Posterior vena cava (tissue), 2 donors: ENCODE data around the gene RUNX1. TPM values are rescaled to one million over a fixed set of nuclear protein-coding genes. Genes with fewer than 3 reads are reported as not detected.

ENCODE experiments used
- DNase-seq: peaks from one replicate; pipeline ENCODE4 v3.0.0-alpha.2; 2020; ENCODE audit warnings: low spot score
- intact Hi-C, 2 donors: fragments of 100-400 bp; cut with DNase I; formaldehyde crosslinking; loops; one replicate each; pipeline versions ENCODE4 v1.14.1 to v1.14.2; 2022 to 2023
- total RNA-seq, 2 donors: library from RNA; stranded (reverse); fragmentation: NEBNext Ultra II Directional; extraction: Animal tissue kit (Norgen Biotek cat#: 25700); gene quantifications; one replicate each; pipeline ENCODE4 v1.2.1, GENCODE V29; 2021
- donor health status: DM: yes; HTN: yes; CAD: no.
- donor health status: DM: yes; HTN: yes; CAD: no.

RUNX1 gene
- total RNA-seq, 2 donors from 2014 or later, result 39.6 to 59.3 TPM

- intact Hi-C loops, result no loop called here
- no peak for DNase-seq
Observed at GRCh38 chr21:34779860-34780259, 269.2 kb downstream of the RUNX1 start.

GRCh38 chr21:34775793-34776192, 273.3 kb downstream of the RUNX1 start:
- intact Hi-C loops, result no loop called here
- DNase-seq, result no peak

- DNase-seq, result no peak
- intact Hi-C loops, result no loop called here
Observed at GRCh38 chr21:34774750-34775149, 274.4 kb downstream of the RUNX1 start.

- DNase-seq, result no peak
- intact Hi-C loops, result no loop called here
Observed at GRCh38 chr21:34771512-34772028, 277.5 kb downstream of the RUNX1 start.

- intact Hi-C loops, result no loop called here
- DNase-seq, result no peak
Observed at GRCh38 chr21:34770576-34770975, 278.5 kb downstream of the RUNX1 start.

- intact Hi-C loops, result no loop called here
- DNase-seq, result no peak
Observed at GRCh38 chr21:34768326-34768725, 280.8 kb downstream of the RUNX1 start.

- DNase-seq, result no peak
- intact Hi-C loops, result no loop called here
Observed at GRCh38 chr21:34766862-34767261, 282.2 kb downstream of the RUNX1 start.

- intact Hi-C loops, result no loop called here
- DNase-seq, result no peak
Observed at GRCh38 chr21:34765619-34766018, 283.5 kb downstream of the RUNX1 start.

- intact Hi-C loops, result no loop called here
- no peak for DNase-seq
Observed at GRCh38 chr21:34764715-34765284, 284.3 kb downstream of the RUNX1 start.

- intact Hi-C loops, result no loop called here
Observed at GRCh38 chr21:34762786-34763185, 286.3 kb downstream of the RUNX1 start.

GRCh38 chr21:34761758-34762330, 287.3 kb downstream of the RUNX1 start:
- intact Hi-C loops, result no loop called here
- DNase-seq, result no peak

More at GRCh38 chr21:34762786-34763185, 286.3 kb downstream of the RUNX1 start:
- DNase-seq, result no peak

- no peak for DNase-seq
- intact Hi-C loops, result loop anchor here in 1 of 2 donors (5.0 kb wide), 1 partner anchor 1597 kb away; no protein-coding TSS in a partner anchor
Observed at GRCh38 chr21:34754690-34755647, 294.1 kb downstream of the RUNX1 start.

- no peak for DNase-seq
Observed at GRCh38 chr21:34748862-34749261, 300.2 kb downstream of the RUNX1 start.

GRCh38 chr21:34745557-34746255, 303.4 kb downstream of the RUNX1 start:
- intact Hi-C loops, result loop anchor here (10.0 kb wide), 2 partner anchors 499 to 1279 kb away; no protein-coding TSS in a partner anchor
- DNase-seq, result peak; percentile 93

More at GRCh38 chr21:34748862-34749261, 300.2 kb downstream of the RUNX1 start:
- intact Hi-C loops, result loop anchor here (10.0 kb wide), 2 partner anchors 496 to 1276 kb away; no protein-coding TSS in a partner anchor

GRCh38 chr21:34744801-34745200, 304.3 kb downstream of the RUNX1 start:
- intact Hi-C loops, result loop anchor here (10.0 kb wide), 2 partner anchors 500 to 1280 kb away; no protein-coding TSS in a partner anchor
- no peak for DNase-seq

- DNase-seq, result peak; percentile 93
- intact Hi-C loops, result loop anchor here (10.0 kb wide), 2 partner anchors 501 to 1281 kb away; no protein-coding TSS in a partner anchor
Observed at GRCh38 chr21:34743831-34744230, 305.3 kb downstream of the RUNX1 start.

- intact Hi-C loops, result loop anchor here (10.0 kb wide), 2 partner anchors 502 to 1282 kb away; no protein-coding TSS in a partner anchor
- DNase-seq, result no peak
Observed at GRCh38 chr21:34743285-34743684, 305.8 kb downstream of the RUNX1 start.

- intact Hi-C loops, result loop anchor here (10.0 kb wide), 2 partner anchors 505 to 1285 kb away; no protein-coding TSS in a partner anchor
- no peak for DNase-seq
Observed at GRCh38 chr21:34740198-34740597, 308.9 kb downstream of the RUNX1 start.
